GM21619 (cell line): Measurements from ENCODE around the gene TNFAIP8L2.
A peak's percentile ranks its signal among the peaks of the same experiment; 100 is the strongest.

Experiments used
- ATAC-seq: cut with Tn5 transposase; IDR thresholded peaks from one replicate; pipeline ENCODE4 v1.9.1; 2021; ENCODE audit not compliant: unreplicated experiment

The TNFAIP8L2 gene

DNA sequence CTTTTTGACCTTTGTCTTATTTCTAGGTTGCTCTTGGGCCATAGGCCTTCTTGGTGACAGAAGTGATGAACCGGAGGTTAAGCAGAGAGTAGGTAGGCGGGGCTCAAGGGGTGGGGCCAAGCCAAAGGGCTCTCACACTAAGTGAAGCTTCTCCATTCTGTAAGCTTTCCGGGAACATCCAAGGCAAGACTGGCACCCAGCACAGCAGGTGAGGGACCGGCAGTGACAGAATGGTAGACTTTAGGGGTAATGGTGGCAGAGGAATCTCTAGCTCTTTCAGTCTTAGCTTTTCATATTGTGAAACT, at the start of gene TNFAIP8L2:
Gene TNFAIP8L2 (plus strand): TSS at position 135 of the 305 bp plus-strand sequence. CDS start 2,049 bp downstream, outside the sequence.
- ATAC-seq: peak; percentile 66

DNA sequence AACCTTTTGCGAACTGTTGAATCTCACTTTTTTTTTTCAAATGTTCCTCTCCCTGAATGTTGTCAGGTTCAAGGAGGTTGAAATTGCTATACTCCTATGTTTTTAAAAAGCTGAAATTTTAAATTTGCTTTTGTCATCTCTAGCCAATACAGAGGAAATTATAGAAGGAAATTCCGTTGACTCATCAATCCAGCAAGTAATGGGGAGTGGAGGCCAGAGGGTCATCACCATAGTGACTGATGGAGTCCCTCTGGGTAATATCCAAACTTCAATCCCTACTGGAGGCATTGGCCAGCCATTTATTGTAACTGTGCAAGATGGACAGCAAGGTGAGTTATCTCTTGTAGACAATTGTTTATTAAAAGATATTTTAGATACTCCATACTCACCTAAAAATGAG, 49.6 kb upstream of the TNFAIP8L2 start:
- no peak for ATAC-seq

DNA sequence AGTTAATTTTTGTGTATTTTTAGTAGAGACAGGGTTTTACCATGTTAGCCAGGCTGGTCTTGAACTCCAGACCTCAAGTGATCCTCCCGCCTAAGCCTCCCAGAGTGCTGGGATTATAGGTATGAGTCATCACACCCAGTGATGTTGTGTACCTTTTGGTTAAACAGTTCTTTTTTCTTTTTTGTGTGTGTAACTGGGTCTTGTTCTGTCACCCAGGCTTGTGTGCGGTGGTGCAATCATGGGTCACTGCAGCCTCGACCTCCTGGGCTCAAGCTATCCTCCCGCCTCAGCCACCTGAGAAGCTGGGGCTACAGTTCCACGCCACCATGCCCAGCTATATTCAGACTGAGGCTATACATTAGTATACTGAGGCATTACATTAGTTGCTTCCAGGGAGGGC, 48.1 kb upstream of the TNFAIP8L2 start:
- ATAC-seq: no peak

DNA sequence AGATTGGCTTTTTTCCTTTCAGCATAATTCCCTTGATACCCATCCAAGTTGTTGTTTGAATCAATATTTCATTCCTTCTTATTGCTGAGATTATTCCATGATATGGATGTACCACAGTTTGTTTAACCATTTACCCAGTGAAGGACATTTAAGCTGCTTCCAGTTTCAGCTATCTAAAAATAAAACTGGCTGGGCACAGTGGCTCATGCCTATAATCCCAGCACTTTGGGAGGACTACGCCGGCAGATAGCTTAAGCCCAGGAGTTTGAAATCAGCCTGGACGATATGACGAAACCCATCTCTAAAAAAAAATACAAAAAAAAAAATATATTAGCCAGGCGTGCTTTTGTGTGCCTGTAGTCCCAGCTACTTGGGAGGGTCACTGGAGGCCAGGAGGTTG, 42.6 kb upstream of the TNFAIP8L2 start:
- ATAC-seq: no peak

DNA sequence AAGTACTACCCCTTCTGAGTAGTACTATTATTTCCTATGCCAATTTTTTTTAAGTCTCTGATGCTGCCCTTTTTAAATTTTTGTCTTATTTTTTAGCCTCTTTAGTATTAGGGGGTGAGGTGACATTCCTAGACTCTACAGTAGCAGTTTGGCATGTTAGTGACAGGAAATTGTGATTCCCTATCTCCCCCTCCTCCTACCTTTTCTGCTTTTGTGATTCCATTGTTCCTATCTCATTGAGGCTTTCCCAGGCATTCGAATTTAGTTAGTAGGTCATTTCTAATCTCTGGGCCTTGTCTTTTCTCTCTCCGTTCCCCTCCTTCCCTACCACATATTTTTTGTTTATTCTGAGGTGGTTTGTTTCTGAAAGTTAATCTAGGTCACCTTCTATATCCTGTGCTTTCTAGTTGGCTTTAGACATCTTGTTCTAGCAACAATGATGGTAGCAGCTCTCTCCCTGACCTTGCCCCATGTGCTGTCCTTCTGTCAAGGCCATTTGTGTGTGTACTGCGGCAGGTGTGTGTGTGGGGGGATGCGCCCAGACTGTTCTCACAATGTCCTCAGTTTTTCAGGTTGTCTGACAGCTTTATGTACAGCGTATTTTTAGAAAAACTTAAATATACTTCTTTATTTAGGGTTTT, 31.6 kb upstream of the TNFAIP8L2 start:
- ATAC-seq: no peak

DNA sequence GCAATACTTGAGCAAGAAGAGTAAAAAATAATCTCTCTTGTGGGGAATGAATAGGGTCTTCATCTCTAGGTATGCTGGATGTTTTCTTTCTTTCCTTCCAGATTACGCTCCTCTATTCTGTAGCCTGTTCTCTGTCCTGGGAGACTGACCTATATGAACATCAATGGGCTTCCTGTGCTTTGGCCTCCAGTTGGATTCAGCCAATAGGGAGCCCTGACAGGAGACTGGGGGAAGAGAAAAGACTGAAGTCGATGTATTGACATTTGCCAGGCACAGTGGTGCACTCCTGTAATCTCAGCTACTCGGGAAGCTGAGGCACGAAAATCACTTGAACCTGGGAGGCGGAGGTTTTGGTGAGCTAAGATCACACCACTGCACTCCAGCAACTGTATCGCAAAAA, 27.6 kb upstream of the TNFAIP8L2 start:
- ATAC-seq: no peak

DNA sequence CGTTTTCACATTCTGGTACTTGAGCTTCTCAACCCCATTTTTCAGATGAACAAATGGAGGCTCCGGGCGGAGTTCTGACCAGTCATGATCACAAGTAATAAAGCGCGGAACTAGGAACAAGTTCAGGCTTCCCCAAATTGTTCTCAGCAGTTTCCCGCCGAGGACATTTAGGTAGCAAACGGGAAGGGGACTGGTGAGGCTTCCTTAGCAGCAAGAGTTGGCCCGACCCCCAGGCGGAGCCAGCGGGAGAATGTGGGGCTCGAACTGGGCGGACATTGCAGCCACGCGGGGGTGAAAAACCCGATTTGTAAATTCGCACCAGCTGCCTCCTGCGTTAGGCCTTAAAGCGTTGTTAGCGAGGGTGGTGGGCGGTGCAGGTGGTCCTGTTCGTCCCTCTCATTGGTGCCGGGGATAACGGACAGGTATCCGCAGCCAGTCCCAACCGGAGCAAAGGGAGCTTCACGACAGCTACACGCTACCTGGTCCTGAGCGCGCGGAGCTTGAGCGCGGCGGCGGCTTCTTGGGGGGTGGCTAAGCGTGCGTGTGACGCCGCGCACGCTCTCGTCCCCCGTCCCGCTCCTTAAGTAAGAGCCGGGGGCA, 25.4 kb upstream of the TNFAIP8L2 start:
- no peak for ATAC-seq

DNA sequence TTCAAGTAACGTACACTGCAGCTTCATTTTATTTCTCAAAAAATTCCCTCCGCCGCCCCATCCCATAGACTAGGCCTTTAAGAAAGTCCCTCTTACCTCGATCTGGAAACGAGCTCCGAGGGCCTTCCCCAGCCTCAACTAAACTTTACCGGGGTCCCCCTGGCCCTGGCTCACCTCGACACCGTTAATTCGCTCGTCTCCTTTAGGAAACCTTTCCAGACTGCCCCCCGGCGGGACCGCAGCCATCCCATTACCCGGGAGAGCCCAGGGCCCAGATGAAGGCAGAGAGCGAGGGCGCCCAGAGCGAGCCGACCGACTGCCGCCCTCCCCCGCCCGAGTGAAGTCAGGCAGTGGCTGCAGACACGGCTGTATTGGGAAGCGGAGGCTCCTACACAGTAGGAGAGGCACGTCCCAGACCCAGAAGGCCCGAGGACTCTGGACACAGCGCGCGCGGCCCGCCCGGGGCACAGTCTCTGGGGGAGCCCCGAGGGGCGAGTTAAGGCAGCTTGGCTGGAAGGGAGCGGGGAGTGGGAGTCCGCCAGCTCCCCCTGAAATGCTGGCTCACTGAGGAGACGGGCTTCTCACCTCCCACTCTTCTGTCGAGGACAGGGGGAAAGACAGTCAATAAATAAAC, 24.6 kb upstream of the TNFAIP8L2 start:
- no peak for ATAC-seq

DNA sequence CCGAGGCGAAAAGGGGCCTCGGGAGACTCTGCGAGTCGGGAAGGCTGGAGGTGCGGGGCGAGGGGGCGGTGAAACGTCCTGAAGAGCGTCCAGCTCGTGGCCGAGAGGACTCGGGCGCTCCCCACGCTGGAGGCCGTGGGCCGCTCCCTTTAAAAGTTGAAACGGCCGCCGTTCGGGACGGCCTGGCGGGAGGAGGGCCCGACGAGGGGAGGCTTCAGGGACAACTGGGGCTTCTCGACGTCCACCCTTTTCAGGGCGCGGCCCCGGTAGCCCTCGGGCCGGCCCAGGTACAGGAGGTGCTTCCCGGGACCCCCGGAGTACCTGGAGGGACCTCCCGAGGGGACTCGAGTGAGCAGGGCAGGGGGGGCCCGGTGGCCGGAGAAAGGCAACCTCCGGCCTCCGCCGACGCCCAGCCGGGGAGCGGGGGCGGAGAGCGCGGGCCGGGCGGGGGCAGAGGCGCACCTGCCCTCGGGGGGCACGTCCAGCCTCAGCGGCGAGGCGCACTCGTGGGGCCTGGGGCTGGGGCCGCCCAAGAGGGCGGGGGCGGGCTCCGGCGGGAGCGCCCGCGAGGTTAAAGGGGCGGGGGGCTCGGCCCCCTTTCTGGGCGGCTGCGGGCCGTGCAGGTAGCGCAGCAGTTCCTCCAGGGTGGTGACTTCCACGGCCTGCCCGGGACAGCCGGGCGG, 24.0 kb upstream of the TNFAIP8L2 start:
- no peak for ATAC-seq

DNA sequence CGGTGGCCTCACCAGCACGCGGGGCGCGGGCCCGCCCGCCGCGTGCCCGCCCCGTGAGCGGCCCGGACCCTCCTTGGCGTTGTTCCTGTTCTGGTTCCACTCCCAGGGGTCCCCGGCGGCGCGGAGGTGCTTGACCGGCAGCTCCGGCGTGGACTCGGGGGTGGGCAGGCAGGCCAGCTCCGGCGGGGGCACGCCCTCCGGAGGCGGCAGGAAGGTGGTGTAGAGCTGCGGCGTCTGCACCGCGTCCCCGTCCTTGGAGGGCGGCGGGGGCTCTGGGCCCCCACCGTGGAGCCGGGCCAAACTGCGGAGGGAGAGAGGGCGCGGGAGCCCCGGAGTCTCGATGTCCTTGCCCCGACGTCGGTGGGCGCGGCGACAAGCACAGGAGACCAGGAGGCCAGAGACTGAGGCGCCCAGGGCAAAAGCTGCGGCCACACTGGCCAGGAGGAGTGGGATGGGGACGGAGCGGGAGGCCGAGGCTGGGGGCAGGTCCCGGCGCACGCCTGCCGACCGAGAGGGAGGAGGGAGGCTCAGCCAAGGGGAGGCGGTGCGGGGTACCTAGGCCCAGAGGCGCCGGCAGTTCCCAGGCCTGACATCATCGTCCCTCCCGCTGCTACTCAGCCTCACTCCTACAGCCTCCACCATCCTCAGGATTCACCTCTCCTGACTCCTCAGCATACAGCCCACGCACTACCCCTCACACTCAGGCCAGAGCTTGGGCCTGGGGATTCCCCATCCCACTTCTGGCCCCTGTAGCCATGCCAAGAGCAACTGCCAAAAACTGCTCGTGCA, 23.2 kb upstream of the TNFAIP8L2 start:
- no peak for ATAC-seq

DNA sequence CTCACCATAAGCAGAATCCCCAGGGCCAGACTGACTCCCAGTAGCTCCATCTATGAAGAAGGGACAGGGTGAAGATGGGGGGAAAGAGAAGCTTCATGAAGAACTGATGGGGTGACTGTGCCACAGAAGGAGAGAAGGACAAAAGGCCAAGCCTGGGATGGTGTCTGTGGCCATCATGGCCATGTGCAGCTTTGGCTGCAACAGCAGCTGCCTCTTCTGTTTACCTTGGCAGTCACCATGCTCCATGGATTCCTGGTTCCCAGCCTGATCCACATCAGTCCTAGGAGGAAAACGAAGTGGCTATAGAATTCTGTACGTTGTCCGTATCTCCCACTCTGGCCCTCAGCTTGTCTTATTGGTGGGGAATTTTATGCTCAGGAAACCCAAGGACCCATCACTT, 22.1 kb upstream of the TNFAIP8L2 start:
- ATAC-seq: no peak

DNA sequence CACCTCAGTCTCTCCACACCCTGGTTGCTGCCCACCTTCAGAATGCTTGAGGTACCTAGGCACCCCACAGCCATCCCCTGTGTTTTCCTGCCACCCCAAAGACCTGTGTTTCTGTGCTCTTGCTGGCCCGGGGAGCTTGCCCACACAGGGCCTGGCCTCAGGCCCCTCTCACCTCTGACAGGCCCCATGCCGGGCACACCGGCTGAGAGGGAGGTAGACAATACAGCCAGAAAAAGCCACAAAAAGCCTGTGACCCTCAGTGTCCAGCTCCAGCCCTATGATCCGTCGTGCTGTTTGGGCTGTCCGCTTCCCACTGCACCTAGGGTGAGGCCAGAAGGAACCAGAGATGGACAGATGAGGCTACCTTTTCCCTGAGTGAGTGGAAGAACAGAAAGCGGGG, 21.5 kb upstream of the TNFAIP8L2 start:
- ATAC-seq: no peak

DNA sequence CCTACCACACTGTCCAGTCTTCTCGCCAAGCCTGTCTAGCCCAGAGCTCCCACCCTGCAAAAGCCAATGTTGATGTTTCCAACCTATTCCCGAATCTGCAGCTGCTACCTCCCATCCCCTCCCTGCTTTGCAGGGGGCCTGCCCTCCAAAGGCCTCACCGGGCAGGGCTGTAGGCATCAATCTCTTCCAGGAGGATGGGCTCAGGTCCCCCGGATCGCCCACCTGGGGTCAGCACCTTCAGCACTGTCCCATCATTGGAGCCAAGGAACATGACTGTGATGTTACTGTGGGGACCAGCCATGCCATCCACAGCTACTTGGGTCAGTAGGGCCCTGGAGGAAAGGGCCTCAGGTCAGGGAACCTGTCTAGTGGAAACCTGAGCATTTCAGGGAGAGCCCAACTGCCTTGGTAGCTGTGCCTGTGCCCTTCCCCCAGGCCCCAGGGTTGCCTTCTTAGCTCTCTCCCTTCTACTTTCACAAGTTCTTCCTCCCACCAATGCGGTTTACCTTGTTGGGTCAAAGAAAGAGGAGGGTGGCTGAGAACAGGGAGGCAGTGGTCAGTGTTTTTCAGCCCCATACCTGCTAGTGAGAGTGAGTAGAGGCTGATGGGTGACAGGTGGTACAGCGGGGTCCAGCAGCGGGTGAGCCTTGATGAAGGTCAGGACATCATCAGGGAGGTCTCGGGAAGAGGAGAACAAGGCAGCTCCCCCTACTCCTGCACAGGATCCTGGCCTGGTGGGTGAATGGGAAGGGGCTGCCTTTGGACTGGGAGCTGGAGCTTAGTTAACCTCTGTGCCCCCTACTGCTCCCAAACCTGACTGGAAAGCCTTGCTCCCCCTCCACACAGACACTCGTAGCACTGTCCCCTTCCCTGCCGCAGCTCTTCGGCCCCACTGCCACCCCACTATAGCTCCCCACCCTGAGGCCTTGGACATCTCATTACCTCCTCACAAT, 20.7 kb upstream of the TNFAIP8L2 start:
- no peak for ATAC-seq

DNA sequence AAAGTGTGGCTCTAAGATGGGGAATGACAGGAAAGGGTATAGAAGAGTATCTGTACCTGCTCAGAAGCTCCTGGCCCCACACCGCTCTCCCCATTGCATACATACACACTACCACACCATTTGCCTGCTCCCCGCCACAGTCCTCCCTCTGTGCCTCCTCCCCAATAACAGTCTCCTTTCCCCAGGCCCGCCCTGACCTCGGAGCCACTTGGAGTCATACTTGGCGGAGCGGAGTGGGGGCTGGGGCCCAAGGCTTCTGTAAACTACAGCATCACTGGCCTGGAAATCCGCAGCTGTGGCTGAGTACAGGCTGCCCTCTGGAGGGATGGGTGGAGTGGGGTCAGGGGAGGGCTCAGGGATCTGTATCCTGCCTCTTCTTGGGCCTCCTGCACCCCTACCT, 18.7 kb upstream of the TNFAIP8L2 start:
- no peak for ATAC-seq

DNA sequence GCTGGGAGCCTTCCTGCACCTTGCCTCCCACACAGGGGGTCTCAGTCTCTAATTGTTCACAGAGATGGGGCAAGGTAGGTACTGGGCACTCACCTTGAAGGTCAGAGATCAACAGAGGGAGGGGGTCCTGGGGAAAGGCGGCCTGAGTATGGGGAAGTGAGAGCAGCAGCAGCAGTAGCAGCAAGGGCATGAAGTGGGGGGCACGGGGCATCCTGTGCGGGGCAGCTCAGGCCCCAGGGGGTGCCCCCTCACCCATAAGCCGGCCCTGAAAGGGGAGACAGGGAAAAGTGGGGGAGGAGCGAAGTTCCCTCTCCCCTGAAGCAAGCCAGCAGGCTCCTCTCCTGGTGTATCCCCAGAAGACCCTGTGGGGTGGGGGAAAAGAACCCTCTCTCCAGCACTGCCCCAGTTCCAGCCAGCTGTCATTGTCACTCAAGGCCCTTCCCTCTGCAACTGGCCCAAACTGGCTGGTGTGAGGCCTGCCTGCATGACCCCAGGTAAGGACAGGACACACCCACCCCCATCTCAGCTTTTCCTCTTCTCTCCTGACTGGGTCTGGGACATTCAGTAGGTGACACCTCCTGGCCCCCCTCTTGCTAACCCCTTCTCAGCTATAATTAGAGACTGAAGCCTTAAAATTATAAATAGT, 13.9 kb upstream of the TNFAIP8L2 start:
- no peak for ATAC-seq

DNA sequence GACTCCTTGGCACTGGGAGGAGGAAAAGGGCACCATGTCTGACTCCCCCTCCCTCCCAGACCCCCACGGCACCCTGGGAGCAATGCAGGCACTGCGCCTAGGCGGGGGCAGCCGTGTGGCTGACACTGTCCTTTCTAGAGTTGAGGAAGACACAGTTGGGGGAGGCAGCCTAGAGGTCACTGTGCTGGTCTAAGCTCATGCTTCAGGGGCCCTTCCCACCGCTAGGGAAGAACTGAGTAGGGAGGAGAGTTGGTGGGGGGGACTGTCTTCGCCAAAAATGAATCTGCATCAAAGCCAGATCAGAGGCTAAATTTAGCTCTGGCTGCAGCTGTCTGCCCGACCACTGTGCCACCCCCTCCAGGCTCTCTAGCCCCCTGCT, 13.4 kb upstream of the TNFAIP8L2 start:
- ATAC-seq: no peak

DNA sequence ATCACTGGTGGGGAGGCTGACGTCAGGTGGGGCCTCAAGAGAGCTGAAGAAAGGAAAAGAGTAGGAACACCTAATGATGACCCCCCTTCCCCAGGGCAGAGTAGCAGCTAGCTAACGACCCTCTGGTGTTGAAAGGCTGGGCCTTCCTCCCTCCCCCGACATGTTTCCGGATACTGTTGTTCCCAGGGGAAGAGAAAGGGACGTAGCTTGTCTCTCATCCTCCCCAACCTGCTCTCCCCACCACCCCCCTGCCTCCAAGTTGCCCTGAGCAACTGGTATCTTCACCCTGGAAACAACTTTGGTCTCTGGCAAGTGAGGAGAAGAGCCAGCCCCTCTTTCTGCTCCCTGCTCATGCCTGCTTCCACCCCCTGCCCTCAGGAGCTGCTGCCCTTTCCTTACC, 12.5 kb upstream of the TNFAIP8L2 start:
- ATAC-seq: no peak

DNA sequence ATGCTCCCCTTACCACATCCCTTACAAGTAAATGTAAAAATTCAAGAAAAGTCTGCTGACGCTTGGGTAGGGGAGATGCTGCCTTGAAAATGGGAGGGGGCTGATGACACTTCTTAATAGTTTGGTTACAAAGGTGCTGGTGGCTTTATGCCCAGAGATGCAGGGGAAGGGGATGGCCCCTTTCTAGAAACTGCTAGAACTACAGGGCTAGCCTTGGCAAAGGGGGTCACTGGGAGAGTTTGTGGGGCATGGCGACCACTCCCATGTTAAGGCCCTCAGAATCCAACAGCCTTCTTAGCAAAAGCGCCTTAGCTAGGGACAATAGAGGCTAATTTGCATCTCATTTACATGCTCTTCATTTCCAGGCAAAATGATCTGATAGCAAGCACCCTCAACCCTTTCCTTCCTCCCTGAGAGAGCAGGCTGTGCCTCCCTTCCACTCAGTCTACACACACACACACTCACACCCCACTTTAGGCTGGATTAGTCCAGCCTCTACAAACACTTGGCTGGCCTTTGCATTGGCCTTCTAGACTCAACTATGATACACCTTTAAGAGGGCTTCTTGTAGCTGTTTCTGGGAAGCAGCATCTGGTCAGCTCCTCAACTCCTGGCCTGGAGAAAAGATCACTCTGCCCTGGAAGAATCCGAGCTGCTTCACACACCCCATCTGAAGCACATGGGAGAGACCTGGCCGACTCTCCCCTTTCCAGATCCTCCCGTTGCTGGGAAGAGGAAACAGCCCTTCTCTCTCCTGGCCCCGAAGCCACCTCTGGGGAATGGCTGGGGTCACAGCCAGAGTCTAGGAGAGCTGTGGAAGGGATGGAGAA, 11.8 kb upstream of the TNFAIP8L2 start:
- no peak for ATAC-seq
